Left hindlimb (tissue), 1 donor: ENCODE results near the gene FKTN.

Experiments
- DNase-seq: peaks from one replicate; pipeline ENCODE4 v3.0.0-alpha.2; 2018

FKTN gene

GRCh38 chr9:105679257-105680022 lies 121.5 kb downstream of the FKTN start:
- no peak for DNase-seq

- no peak for DNase-seq
These were observed 123.4 kb downstream of the FKTN start for GRCh38 chr9:105681313-105681712.

GRCh38 chr9:105681724-105682123 lies 123.8 kb downstream of the FKTN start:
- no peak for DNase-seq

- no peak for DNase-seq
These were observed 125.9 kb downstream of the FKTN start for GRCh38 chr9:105683688-105684275.

GRCh38 chr9:105686936-105687335 lies 129.0 kb downstream of the FKTN start:
- no peak for DNase-seq
